IPS DF 19.7 (cell line): Measurements from ENCODE around the gene SLC39A2.

ENCODE experiments used
- DNase-seq: peaks from one replicate; pipeline ENCODE4 v3.0.0-alpha.2; 2013; ENCODE audit warnings: low read depth, low spot score

The SLC39A2 gene

DNA sequence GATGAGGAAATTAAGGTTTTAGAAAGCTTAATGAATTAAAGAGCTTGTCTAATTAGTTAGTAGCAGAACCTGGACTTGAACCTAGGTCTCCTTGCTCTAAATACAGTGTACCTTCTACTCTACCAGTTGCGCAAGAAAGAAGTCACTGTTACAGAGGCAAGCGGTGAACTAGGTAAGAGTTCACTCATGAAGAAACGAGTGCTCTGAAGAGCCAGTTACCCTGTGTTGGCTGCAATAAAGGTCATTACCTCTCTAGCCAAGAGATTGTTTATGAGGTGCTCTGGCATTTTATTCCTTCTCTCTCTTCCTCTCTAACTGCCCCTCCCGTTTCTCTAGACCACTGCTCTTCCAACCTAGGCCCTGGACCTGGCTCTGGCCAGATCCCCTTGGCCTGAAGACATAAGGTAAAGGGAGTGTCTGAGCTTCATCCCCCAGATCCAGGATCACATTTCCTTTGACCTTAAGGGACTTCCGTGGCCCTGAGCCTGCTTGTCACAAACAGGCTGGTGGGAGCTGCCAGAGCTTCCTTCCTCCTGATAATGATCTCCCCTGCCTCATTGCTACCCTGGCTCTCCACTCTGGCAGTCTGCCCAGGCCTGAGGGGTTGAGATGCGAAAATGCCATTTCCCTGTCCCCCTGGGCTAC is 45.0 kb downstream of the SLC39A2 start:
- no peak for DNase-seq

DNA sequence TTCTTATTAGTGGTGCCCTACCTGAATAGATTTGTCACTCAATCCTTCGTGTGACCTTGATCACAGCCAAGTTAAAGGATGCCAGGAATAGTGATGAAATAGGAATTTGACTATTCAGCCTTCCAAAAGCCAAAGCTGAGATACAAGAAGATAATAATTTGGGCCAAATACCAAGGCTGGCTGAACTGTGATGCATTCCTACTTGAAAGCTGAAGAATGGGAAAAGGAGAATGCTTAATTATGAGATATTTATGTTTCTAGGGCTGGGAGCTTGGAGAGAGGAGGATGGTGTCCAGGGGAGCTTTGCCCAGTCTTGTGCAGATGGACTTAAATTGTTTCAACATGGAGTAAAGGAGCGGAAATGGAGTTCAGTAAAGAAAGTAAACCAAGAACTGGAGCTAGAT is 48.3 kb downstream of the SLC39A2 start:
- DNase-seq, result no peak

DNA sequence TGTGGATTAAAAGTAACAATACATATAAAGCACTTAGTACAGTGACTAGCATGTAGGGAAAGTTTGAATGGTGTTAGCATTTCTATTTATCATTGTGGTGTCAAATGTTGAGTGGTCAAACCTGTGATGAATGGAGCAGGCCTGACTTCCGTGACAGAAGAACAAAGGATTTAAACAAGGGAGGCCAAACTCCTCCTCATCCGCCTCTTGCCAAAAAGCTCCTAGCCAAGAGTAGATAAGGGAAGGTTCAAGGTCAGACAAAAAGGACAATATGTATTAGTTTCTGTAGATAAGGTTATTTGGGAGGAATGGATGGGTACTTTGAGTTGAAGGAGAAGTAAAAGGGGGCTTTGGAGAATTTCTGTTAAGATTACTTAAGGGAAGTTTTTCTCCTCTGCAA is 49.5 kb downstream of the SLC39A2 start:
- DNase-seq, result no peak

DNA sequence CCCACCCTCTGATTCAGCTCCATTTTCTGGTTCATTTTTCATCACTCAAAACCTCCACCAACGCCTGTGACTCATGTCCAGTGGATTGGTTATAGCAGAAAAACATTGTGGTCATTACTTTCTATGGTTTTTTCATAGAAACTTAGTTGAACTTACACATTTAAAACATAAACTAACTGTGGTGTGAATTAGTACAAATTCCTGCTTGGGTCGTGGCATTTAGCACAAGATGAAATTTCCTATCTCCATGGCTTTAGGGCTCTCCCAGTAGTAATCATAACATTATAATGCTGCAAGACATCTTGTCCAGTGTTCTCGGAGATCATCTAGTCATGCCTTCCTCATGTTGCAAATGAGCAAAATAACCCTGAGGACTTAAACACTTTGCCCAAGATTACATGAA is 50.2 kb downstream of the SLC39A2 start:
- no peak for DNase-seq

DNA sequence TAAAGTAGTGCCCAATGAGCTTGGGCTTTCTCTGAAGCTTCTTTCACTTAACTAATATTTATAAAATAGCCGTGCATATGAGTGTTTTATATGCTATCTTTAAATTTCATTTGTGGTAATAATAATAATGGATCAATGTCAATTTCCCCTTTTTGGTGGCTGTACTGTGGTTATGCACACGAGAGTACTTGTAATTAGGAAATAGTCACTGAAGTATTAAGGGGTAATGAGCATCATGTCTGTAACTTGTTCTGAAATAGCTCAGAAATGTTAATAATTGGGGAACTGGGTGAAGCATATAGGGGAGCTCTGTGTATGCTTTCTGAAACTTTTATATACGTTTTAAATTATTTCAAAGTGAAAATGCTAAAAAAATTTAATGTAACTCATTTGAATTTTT is 51.5 kb downstream of the SLC39A2 start:
- DNase-seq, result no peak
